HCT116 (cell line): Measurements from ENCODE around the gene PEMT. TPM values are rescaled to one million over a fixed set of nuclear protein-coding genes. Genes with fewer than 3 reads are reported as not detected.

ENCODE experiments used
- ATAC-seq: fragments of 200-7000 bp; cut with Tn5 transposase; 2 replicates; pipeline ENCODE4 v1.9.1; 2020; ENCODE audit warnings: mild to moderate bottlenecking, moderate library complexity
- BruUV-seq: library from RNA; stranded (reverse); fragments of 400-500 nt; replicated peaks from 2 replicates; lab custom pipeline; 2021; lab: Mats Ljungman, UMichigan
- CTCF ChIA-PET: fragments of 300-600 bp; sonication (Branson Sonifier 250); formaldehyde crosslinking; loops from one replicate; lab custom pipeline; 2021; ENCODE audit warnings: antibody characterized with exemption; lab: Charles Lee
- POLR2A ChIA-PET: fragments of 300-600, 350-600 bp; sonication (Branson Sonifier 250); formaldehyde crosslinking; loops from one replicate; lab custom pipeline; 2021; ENCODE audit warnings: antibody characterized with exemption; lab: Charles Lee
- RAD21 ChIA-PET, 2 experiments: fragments of 300-600 bp; sonication (Branson Sonifier 250); formaldehyde crosslinking; loops; one replicate each; lab custom pipeline; 2023; ENCODE audit warnings: low total read pairs in 2 of 2; ENCODE audit not compliant: uncharacterized antibody in 2 of 2, unreplicated experiment in 2 of 2, low non-redundant PET in 1 of 2; lab: Charles Lee
- DNase-seq: peaks from one replicate; pipeline ENCODE4 v3.0.0-alpha.2; 2010; ENCODE audit warnings: low read depth, low spot score
- H2AFZ ChIP-seq: fragments of 200-600 bp; shearing (Covaris generic), sonication (generic); 2 replicates; pipeline ENCODE4 v1.6.1; 2017; ENCODE audit warnings: low read depth, mixed run types, mixed read lengths, antibody characterized with exemption, low read length; ENCODE audit not compliant: poor library complexity, severe bottlenecking
- H3K27ac ChIP-seq: 2 replicates; pipeline ENCODE4 v1.5.1; 2012; ENCODE audit warnings: low read depth, low read length
- H3K27me3 ChIP-seq: fragments of 200-600 bp; sonication (generic); 2 replicates; pipeline ENCODE4 v1.6.1; 2016; ENCODE audit warnings: mixed run types, low read length, mixed read lengths; ENCODE audit not compliant: insufficient read depth
- H3K36me3 ChIP-seq, 2 experiments: fragments of 200-500 bp in 1 of 2; fragments of 200-600 bp in 1 of 2; sonication (Bioruptor generic) in 1 of 2; sonication (generic) in 1 of 2; 2 replicates each; pipeline versions ENCODE4 v1.5.1 to v1.6.1; 2014 to 2016; ENCODE audit warnings: low read length in 2 of 2, inconsistent platforms in 1 of 2, mixed read lengths in 1 of 2, mixed run types in 1 of 2; ENCODE audit not compliant: insufficient read depth in 2 of 2, control insufficient read depth in 1 of 2
- H3K4me1 ChIP-seq, 2 experiments: fragments of 200-600 bp in 1 of 2; sonication (generic) in 1 of 2; 2 replicates each; pipeline versions ENCODE4 v1.5.1 to v1.6.1; 2012 to 2017; ENCODE audit warnings: low read length in 2 of 2, inconsistent platforms in 1 of 2, mild to moderate bottlenecking in 1 of 2, mixed read lengths in 1 of 2, mixed run types in 1 of 2, moderate library complexity in 1 of 2; ENCODE audit not compliant: insufficient read depth in 2 of 2, control insufficient read depth in 1 of 2
- H3K4me2 ChIP-seq: fragments of 200-600 bp; sonication (generic); 2 replicates; pipeline ENCODE4 v1.6.1; 2017; ENCODE audit warnings: mixed run types, low read length, mixed read lengths
- H3K4me3 ChIP-seq, 2 experiments: fragments of 200-600 bp in 1 of 2; sonication (generic) in 1 of 2; replicated peaks in 1 of 2; 2 replicates each; pipeline ENCODE4 v1.5.1; 2011 to 2016; ENCODE audit warnings: low read length in 2 of 2, control low read depth in 1 of 2, low read depth in 1 of 2, mild to moderate bottlenecking in 1 of 2, mixed read lengths in 1 of 2, mixed run types in 1 of 2
- H3K79me2 ChIP-seq: fragments of 200-600 bp; sonication (generic); 2 replicates; pipeline ENCODE4 v1.6.1; 2017; ENCODE audit warnings: mild to moderate bottlenecking, mixed run types, low read length, moderate library complexity, mixed read lengths; ENCODE audit not compliant: insufficient read depth
- H3K9ac ChIP-seq: fragments of 200-600 bp; sonication (generic); 2 replicates; pipeline ENCODE4 v1.6.1; 2016; ENCODE audit warnings: low read length, mixed read lengths
- H3K9me2 ChIP-seq: fragments of 200-600 bp; sonication (generic), shearing (Covaris generic); 2 replicates; pipeline ENCODE4 v1.6.1; 2017; ENCODE audit warnings: mixed run types, mild to moderate bottlenecking, moderate library complexity; ENCODE audit not compliant: insufficient read depth
- H3K9me3 ChIP-seq, 2 experiments: fragments of 200-500 bp in 1 of 2; fragments of 200-600 bp in 1 of 2; sonication (Bioruptor generic) in 1 of 2; sonication (generic) in 1 of 2; 2 replicates each; pipeline ENCODE4 v1.6.1; 2014 to 2017; ENCODE audit warnings: low read length in 2 of 2, mixed read lengths in 2 of 2, inconsistent platforms in 1 of 2, low read depth in 1 of 2, mild to moderate bottlenecking in 1 of 2, mixed run types in 1 of 2, moderate library complexity in 1 of 2; ENCODE audit not compliant: control insufficient read depth in 1 of 2, insufficient read depth in 1 of 2
- H4K20me1 ChIP-seq: fragments of 200-600 bp; sonication (generic), shearing (Covaris generic); 2 replicates; pipeline ENCODE4 v1.6.1; 2017; ENCODE audit warnings: mixed run types, mild to moderate bottlenecking, moderate library complexity; ENCODE audit not compliant: insufficient read depth
- CBX3 ChIP-seq: IDR thresholded peaks from 2 replicates; pipeline ENCODE4 v1.6.1; 2012; ENCODE audit warnings: low read depth
- CEBPB ChIP-seq: IDR thresholded peaks from 2 replicates; pipeline ENCODE4 v1.6.1; 2012; ENCODE audit warnings: low read depth
- EZH2 ChIP-seq: fragments of 200-600 bp; sonication (generic); IDR thresholded peaks from 2 replicates; pipeline ENCODE4 v1.6.1; 2017; ENCODE audit warnings: antibody characterized with exemption, mixed run types
- EZH2phosphoT487 ChIP-seq: fragments of 200-600 bp; IDR thresholded peaks from 2 replicates; pipeline ENCODE4 v1.6.1; 2018; ENCODE audit warnings: antibody characterized with exemption, borderline replicate concordance
- FOSL1 ChIP-seq: IDR thresholded peaks from 2 replicates; pipeline ENCODE4 v1.6.1; 2012; ENCODE audit warnings: low read depth
- JUND ChIP-seq: IDR thresholded peaks from 2 replicates; pipeline ENCODE4 v1.6.1; 2012
- POLR2A ChIP-seq: IDR thresholded peaks from 2 replicates; pipeline ENCODE4 v1.7.0; 2011; ENCODE audit warnings: borderline replicate concordance; ENCODE audit not compliant: insufficient read depth, insufficient read length; ENCODE audit errors: extremely low read depth
- RAD21 ChIP-seq: IDR thresholded peaks from 2 replicates; pipeline ENCODE4 v1.6.1; 2012; ENCODE audit warnings: low read depth, mild to moderate bottlenecking
- SIN3A ChIP-seq: IDR thresholded peaks from 2 replicates; pipeline ENCODE4 v1.6.1; 2012; ENCODE audit warnings: low read depth
- SRF ChIP-seq: IDR thresholded peaks from 2 replicates; pipeline ENCODE4 v1.6.1; 2012; ENCODE audit warnings: low read depth
- TCF7L2 ChIP-seq: IDR thresholded peaks from 2 replicates; pipeline ENCODE4 v1.7.0; 2011; ENCODE audit warnings: borderline replicate concordance, inconsistent platforms; ENCODE audit not compliant: insufficient read depth, insufficient read length; ENCODE audit errors: extremely low read depth
- YY1 ChIP-seq: IDR thresholded peaks from 2 replicates; pipeline ENCODE4 v1.6.1; 2011; ENCODE audit warnings: low read length, low read depth, moderate library complexity, mild to moderate bottlenecking; ENCODE audit not compliant: insufficient replicate concordance; ENCODE audit errors: extremely low read depth
- ZFX ChIP-seq: fragments of 450-650 bp; IDR thresholded peaks from 2 replicates; pipeline ENCODE4 v1.6.1; 2017
- ZNF274 ChIP-seq: fragments of 200-500 bp; sonication (Bioruptor generic); IDR thresholded peaks from 2 replicates; pipeline ENCODE4 v1.6.1; 2014; ENCODE audit warnings: mild to moderate bottlenecking, low read depth, low read length, inconsistent platforms
- intact Hi-C: fragments of 100-400 bp; cut with micrococcal nuclease; formaldehyde crosslinking; loops from 2 replicates; pipeline ENCODE4 v1.10.0; 2022
- total RNA-seq: library from RNA; stranded (reverse); gene quantifications from one replicate; pipeline ENCODE4 v1.2.1, GENCODE V29; 2021; ENCODE audit not compliant: unreplicated experiment
- TF ChIP-seq, protein P1 (sequence below): IDR thresholded peaks from 2 replicates; pipeline ENCODE4 v1.6.1; 2012; ENCODE audit warnings: low read depth
- TF ChIP-seq, protein P2 (sequence below): IDR thresholded peaks from 2 replicates; pipeline ENCODE4 v1.6.1; 2011; ENCODE audit warnings: mild to moderate bottlenecking, low read length, moderate library complexity; ENCODE audit not compliant: insufficient replicate concordance; ENCODE audit errors: extremely low read depth
- TF ChIP-seq, protein P3 (sequence below), 3 experiments: fragments of 200-600 bp in 1 of 3; sonication (generic) in 1 of 3; IDR thresholded peaks in 2 of 3; conservative IDR thresholded peaks in 1 of 3; 2 replicates each; pipeline ENCODE4 v1.5.1; 2012 to 2017; ENCODE audit warnings: low read depth in 2 of 3, low read length in 2 of 3, antibody characterized with exemption in 1 of 3, borderline replicate concordance in 1 of 3, control low read depth in 1 of 3, mild to moderate bottlenecking in 1 of 3, mixed read lengths in 1 of 3, mixed run types in 1 of 3, moderate library complexity in 1 of 3; ENCODE audit not compliant: insufficient read depth in 1 of 3

Gene PEMT
- total RNA-seq, 1 experiment from 2014 or later: 52.1 TPM

DNA sequence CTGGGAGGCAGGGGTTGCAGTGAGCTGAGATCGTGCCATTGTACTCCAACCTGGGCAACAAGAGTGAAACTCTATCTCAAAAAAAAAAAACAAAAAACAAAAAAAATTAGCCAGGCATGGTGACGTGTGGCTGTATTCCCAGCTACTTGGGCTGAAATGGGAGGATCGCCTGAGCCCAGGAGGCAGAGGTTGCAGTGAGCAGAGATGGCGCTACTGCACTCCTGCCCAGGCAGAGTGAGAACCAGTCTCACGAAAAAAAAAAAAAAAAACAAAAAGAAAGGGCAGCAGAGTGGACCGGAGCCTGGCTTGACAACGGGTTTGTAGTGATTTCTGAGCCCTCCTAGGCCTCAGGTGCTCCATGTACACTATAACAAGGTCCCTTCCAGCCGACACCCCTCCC is 33.1 kb downstream of the PEMT start:
- no peak for ATAC-seq
- Histone ChIP-seq H3K4me1 (no peaks in the 10 kb centered on the region), H3K4me3 (no peak overlapping the region), H3K27ac (no peak overlapping the region), H3K79me2 (no peaks in the 10 kb centered on the region; the same call in 1 of the 2 replicates), H3K4me2 (no peak overlapping the region), H3K36me3 (no peaks in the 10 kb centered on the region), H3K27me3 (no peaks in the 10 kb centered on the region), H4K20me1 (no peaks in the 10 kb centered on the region), H2AFZ (no peak overlapping the region), H3K9ac (no peak overlapping the region), H3K9me2 (no peaks in the 10 kb centered on the region), H3K9me3 (no peaks in the 10 kb centered on the region)
- POLR2A ChIA-PET: no interaction called here
- CTCF ChIA-PET: interaction anchor here (1.9 kb wide), 1 partner anchor 61 kb away, joined by 6 read pairs; no protein-coding TSS in a partner anchor
- RAD21 ChIA-PET: no interaction called here
- BruUV-seq: no TSS peak
- TF ChIP-seq ZNF274: no peak
- no peak for TF ChIP-seq ZFX
- no peak for TF ChIP-seq JUND
- TF ChIP-seq, protein P1, sequence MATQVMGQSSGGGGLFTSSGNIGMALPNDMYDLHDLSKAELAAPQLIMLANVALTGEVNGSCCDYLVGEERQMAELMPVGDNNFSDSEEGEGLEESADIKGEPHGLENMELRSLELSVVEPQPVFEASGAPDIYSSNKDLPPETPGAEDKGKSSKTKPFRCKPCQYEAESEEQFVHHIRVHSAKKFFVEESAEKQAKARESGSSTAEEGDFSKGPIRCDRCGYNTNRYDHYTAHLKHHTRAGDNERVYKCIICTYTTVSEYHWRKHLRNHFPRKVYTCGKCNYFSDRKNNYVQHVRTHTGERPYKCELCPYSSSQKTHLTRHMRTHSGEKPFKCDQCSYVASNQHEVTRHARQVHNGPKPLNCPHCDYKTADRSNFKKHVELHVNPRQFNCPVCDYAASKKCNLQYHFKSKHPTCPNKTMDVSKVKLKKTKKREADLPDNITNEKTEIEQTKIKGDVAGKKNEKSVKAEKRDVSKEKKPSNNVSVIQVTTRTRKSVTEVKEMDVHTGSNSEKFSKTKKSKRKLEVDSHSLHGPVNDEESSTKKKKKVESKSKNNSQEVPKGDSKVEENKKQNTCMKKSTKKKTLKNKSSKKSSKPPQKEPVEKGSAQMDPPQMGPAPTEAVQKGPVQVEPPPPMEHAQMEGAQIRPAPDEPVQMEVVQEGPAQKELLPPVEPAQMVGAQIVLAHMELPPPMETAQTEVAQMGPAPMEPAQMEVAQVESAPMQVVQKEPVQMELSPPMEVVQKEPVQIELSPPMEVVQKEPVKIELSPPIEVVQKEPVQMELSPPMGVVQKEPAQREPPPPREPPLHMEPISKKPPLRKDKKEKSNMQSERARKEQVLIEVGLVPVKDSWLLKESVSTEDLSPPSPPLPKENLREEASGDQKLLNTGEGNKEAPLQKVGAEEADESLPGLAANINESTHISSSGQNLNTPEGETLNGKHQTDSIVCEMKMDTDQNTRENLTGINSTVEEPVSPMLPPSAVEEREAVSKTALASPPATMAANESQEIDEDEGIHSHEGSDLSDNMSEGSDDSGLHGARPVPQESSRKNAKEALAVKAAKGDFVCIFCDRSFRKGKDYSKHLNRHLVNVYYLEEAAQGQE: no peak
- TF ChIP-seq TCF7L2: no peak
- TF ChIP-seq CBX3: no peak
- no peak for TF ChIP-seq EZH2
- TF ChIP-seq FOSL1: no peak
- TF ChIP-seq RAD21: no peak
- TF ChIP-seq, protein P2, sequence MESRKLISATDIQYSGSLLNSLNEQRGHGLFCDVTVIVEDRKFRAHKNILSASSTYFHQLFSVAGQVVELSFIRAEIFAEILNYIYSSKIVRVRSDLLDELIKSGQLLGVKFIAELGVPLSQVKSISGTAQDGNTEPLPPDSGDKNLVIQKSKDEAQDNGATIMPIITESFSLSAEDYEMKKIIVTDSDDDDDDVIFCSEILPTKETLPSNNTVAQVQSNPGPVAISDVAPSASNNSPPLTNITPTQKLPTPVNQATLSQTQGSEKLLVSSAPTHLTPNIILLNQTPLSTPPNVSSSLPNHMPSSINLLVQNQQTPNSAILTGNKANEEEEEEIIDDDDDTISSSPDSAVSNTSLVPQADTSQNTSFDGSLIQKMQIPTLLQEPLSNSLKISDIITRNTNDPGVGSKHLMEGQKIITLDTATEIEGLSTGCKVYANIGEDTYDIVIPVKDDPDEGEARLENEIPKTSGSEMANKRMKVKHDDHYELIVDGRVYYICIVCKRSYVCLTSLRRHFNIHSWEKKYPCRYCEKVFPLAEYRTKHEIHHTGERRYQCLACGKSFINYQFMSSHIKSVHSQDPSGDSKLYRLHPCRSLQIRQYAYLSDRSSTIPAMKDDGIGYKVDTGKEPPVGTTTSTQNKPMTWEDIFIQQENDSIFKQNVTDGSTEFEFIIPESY: no peak
- TF ChIP-seq, protein P3, sequence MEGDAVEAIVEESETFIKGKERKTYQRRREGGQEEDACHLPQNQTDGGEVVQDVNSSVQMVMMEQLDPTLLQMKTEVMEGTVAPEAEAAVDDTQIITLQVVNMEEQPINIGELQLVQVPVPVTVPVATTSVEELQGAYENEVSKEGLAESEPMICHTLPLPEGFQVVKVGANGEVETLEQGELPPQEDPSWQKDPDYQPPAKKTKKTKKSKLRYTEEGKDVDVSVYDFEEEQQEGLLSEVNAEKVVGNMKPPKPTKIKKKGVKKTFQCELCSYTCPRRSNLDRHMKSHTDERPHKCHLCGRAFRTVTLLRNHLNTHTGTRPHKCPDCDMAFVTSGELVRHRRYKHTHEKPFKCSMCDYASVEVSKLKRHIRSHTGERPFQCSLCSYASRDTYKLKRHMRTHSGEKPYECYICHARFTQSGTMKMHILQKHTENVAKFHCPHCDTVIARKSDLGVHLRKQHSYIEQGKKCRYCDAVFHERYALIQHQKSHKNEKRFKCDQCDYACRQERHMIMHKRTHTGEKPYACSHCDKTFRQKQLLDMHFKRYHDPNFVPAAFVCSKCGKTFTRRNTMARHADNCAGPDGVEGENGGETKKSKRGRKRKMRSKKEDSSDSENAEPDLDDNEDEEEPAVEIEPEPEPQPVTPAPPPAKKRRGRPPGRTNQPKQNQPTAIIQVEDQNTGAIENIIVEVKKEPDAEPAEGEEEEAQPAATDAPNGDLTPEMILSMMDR (IDR thresholded peaks at IDR 0.05 in 2 of 3, conservative IDR thresholded peaks at IDR 0.05 in 1 of 3; ENCODE audit: borderline replicate concordance in 1 of 3, insufficient read depth in 1 of 3, low read depth in 2 of 3, low read length in 2 of 3): no peak
- TF ChIP-seq SRF: no peak
- TF ChIP-seq YY1: no peak
- no peak for TF ChIP-seq CEBPB
- no peak for TF ChIP-seq SIN3A
- no peak for TF ChIP-seq EZH2phosphoT487
- TF ChIP-seq POLR2A: no peak
- intact Hi-C loops: no loop called here
- no peak for DNase-seq
